Measurements from ENCODE around the gene ITIH5. TPM values are rescaled to one million over a fixed set of nuclear protein-coding genes. Genes with fewer than 3 reads are reported as not detected.

The ITIH5 gene
- total and polyA plus RNA-seq, 2 of the 8 experiments (the other 6 are each of a cell fraction or from before 2014, with no cell fraction given), result 5.8 to 7.6 TPM

DNA sequence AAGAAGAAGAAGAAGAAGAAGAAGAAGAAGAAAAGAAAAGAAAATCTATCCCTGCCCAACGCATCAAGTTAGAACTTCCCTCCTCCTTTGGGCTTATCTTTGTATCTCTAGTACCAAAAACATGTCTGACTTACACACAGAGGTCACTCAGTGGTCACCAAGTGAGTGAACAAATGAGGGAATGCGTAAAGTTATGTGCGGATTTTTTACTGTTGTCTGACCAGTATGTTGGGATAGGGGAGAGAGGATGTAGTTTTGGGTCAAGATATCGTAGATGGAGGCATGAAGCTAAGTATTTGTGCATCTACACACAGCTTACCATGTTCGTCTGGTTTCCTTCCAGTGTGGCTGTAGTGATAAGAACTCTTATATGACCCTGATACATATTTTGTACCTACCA, 99.9 kb downstream of the ITIH5 start (continued):
- TF ChIP-seq, protein P1, sequence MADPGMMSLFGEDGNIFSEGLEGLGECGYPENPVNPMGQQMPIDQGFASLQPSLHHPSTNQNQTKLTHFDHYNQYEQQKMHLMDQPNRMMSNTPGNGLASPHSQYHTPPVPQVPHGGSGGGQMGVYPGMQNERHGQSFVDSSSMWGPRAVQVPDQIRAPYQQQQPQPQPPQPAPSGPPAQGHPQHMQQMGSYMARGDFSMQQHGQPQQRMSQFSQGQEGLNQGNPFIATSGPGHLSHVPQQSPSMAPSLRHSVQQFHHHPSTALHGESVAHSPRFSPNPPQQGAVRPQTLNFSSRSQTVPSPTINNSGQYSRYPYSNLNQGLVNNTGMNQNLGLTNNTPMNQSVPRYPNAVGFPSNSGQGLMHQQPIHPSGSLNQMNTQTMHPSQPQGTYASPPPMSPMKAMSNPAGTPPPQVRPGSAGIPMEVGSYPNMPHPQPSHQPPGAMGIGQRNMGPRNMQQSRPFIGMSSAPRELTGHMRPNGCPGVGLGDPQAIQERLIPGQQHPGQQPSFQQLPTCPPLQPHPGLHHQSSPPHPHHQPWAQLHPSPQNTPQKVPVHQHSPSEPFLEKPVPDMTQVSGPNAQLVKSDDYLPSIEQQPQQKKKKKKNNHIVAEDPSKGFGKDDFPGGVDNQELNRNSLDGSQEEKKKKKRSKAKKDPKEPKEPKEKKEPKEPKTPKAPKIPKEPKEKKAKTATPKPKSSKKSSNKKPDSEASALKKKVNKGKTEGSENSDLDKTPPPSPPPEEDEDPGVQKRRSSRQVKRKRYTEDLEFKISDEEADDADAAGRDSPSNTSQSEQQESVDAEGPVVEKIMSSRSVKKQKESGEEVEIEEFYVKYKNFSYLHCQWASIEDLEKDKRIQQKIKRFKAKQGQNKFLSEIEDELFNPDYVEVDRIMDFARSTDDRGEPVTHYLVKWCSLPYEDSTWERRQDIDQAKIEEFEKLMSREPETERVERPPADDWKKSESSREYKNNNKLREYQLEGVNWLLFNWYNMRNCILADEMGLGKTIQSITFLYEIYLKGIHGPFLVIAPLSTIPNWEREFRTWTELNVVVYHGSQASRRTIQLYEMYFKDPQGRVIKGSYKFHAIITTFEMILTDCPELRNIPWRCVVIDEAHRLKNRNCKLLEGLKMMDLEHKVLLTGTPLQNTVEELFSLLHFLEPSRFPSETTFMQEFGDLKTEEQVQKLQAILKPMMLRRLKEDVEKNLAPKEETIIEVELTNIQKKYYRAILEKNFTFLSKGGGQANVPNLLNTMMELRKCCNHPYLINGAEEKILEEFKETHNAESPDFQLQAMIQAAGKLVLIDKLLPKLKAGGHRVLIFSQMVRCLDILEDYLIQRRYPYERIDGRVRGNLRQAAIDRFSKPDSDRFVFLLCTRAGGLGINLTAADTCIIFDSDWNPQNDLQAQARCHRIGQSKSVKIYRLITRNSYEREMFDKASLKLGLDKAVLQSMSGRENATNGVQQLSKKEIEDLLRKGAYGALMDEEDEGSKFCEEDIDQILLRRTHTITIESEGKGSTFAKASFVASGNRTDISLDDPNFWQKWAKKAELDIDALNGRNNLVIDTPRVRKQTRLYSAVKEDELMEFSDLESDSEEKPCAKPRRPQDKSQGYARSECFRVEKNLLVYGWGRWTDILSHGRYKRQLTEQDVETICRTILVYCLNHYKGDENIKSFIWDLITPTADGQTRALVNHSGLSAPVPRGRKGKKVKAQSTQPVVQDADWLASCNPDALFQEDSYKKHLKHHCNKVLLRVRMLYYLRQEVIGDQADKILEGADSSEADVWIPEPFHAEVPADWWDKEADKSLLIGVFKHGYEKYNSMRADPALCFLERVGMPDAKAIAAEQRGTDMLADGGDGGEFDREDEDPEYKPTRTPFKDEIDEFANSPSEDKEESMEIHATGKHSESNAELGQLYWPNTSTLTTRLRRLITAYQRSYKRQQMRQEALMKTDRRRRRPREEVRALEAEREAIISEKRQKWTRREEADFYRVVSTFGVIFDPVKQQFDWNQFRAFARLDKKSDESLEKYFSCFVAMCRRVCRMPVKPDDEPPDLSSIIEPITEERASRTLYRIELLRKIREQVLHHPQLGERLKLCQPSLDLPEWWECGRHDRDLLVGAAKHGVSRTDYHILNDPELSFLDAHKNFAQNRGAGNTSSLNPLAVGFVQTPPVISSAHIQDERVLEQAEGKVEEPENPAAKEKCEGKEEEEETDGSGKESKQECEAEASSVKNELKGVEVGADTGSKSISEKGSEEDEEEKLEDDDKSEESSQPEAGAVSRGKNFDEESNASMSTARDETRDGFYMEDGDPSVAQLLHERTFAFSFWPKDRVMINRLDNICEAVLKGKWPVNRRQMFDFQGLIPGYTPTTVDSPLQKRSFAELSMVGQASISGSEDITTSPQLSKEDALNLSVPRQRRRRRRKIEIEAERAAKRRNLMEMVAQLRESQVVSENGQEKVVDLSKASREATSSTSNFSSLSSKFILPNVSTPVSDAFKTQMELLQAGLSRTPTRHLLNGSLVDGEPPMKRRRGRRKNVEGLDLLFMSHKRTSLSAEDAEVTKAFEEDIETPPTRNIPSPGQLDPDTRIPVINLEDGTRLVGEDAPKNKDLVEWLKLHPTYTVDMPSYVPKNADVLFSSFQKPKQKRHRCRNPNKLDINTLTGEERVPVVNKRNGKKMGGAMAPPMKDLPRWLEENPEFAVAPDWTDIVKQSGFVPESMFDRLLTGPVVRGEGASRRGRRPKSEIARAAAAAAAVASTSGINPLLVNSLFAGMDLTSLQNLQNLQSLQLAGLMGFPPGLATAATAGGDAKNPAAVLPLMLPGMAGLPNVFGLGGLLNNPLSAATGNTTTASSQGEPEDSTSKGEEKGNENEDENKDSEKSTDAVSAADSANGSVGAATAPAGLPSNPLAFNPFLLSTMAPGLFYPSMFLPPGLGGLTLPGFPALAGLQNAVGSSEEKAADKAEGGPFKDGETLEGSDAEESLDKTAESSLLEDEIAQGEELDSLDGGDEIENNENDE (IDR thresholded peaks at IDR 0.05; ENCODE audit: insufficient replicate concordance, low read length), result no peak
- TF ChIP-seq ZNF274 (IDR thresholded peaks at IDR 0.05; ENCODE audit: borderline replicate concordance, extremely low read depth, low read length), result no peak
- no peak for TF ChIP-seq JUND (IDR thresholded peaks at IDR 0.05; ENCODE audit: low read length)
- TF ChIP-seq SP2 (IDR thresholded peaks at IDR 0.05; ENCODE audit: low read length), result no peak
- TF ChIP-seq, protein P2, sequence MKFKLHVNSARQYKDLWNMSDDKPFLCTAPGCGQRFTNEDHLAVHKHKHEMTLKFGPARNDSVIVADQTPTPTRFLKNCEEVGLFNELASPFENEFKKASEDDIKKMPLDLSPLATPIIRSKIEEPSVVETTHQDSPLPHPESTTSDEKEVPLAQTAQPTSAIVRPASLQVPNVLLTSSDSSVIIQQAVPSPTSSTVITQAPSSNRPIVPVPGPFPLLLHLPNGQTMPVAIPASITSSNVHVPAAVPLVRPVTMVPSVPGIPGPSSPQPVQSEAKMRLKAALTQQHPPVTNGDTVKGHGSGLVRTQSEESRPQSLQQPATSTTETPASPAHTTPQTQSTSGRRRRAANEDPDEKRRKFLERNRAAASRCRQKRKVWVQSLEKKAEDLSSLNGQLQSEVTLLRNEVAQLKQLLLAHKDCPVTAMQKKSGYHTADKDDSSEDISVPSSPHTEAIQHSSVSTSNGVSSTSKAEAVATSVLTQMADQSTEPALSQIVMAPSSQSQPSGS (IDR thresholded peaks at IDR 0.05; ENCODE audit: low read length), result no peak
- no peak for TF ChIP-seq SAP30 (IDR thresholded peaks at IDR 0.05; ENCODE audit: insufficient read depth, insufficient replicate concordance, low read length)
- TF ChIP-seq FOSL1 (IDR thresholded peaks at IDR 0.05; ENCODE audit: insufficient read depth, low read depth, low read length), result no peak
- TF ChIP-seq KDM5A (IDR thresholded peaks at IDR 0.05; ENCODE audit: low read length), result no peak
- TF ChIP-seq RXRA (IDR thresholded peaks at IDR 0.05; ENCODE audit: insufficient read depth, low read depth, low read length), result no peak
- no peak for TF ChIP-seq NRF1 (IDR thresholded peaks at IDR 0.05; ENCODE audit: low read depth, low read length)

Measured in H1 (cell line).